GM19238 (cell line): ENCODE measurements around the gene ZBTB16.

Experiments used
- DNase-seq: peaks from one replicate; pipeline ENCODE4 v3.0.0; 2011; ENCODE audit warnings: low spot score; ENCODE audit not compliant: insufficient read length

ZBTB16 gene

DNA sequence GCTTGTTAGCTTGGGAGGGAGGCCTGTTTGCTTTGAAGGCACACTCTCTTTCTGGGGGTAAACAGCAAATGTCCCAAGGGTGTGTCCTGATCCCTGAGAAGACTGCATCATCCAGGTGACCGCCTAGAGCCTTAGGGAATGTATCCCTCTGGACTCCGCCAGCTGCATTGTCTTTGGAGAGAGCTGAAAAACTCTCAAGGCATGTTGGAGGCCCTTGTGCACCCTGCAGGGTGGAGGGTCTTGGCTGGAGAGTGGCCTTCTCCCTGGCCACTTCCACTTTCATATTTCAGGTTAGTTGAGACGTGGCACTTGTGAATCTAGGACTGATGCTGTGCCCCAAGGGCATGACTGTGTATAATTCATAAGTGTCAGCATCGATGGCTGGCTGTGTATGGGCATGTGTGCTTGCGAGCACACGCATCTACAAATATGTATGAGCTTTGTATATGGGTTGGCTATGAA is 70.6 kb downstream of the ZBTB16 start:
- DNase-seq = no peak

DNA sequence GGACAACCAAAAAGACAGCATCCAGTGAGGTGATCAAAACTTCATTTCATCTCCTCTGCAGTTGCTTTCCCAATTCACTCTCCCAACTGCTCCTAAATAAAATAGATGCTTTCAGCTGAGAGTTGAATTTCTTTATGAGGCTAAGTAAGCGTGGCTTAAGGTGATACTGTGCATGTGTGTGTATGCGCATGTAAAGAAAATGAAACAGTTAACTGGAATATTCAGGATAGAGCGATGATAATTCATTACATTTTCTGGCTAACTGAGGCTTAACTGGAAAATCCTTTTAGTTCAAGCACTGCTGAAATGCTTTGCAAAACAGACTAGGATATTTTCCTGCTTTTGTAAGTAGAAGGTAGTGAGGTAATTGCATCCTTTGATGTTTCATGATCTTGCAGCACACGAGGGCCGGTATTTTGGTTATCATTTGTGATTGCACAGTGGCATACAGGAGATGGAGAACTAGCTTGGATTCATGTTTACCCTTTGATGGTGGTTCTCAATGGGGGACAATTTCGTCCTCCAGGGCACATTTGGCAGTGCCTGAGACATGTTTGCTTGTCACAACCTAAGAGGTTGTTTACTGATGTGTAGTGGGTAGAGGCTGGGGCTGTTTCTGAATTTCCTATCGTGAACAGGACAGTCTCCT is 71.2 kb downstream of the ZBTB16 start:
- no peak for DNase-seq

DNA sequence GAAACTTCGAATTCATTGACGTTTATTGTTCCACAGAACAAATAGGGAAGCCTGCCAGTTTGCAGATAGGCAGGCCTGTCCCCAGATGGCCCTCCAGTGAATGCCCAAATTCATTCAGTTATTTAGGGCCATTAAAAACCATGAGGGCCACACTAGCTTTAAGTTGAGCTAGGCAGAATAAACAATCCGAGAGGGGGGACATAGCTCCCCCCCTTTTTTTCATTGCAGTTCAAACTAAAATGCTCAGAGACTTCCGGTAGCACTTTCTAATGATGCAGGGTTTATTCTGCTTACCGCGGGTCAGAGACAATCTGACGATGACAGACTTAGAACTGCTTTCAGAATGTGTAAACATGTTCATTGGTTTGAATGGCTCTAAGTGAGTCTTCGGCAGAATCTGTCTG is 72.0 kb downstream of the ZBTB16 start:
- DNase-seq = no peak

DNA sequence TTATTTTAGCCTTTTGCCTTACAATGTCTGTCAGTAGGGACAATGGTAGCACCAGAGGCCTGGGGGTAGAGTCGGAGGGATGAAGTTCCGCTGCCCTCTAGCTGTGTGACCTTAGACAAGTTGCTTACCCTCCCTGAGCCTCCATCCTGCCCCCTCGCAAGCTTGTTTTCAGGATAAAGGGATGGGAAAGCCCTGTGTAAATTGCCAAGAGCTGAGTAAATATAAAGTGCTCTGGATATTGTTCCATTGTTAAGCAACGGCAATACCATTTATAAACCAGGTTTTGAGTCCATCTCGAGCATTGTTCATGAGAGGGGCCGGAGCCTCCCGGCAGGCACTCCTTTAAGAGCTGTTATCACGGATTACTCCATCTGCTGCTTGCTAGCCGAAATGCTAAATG is 72.9 kb downstream of the ZBTB16 start:
- DNase-seq = no peak

DNA sequence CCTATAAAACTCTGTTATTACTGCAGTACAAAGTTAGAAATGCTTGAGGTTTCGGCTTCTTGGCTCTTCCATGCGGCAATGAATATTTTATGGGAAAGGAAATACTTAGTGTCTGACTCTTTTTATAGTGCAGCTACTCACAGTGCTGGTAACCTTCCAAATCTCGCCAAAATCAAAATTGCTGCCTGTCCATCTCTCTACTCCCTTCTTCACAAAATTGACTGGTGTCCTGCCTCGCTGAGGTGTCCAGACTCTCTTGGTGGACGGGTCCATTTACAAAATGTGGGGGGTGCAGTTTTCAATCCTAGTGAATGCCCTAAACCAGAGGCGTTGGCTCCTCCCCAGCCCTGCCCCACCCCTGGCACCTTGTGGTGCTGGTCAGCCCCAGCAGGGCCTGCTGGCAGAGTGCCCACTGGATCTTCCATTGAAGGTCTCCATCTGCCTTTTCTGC is 73.5 kb downstream of the ZBTB16 start:
- DNase-seq = no peak

DNA sequence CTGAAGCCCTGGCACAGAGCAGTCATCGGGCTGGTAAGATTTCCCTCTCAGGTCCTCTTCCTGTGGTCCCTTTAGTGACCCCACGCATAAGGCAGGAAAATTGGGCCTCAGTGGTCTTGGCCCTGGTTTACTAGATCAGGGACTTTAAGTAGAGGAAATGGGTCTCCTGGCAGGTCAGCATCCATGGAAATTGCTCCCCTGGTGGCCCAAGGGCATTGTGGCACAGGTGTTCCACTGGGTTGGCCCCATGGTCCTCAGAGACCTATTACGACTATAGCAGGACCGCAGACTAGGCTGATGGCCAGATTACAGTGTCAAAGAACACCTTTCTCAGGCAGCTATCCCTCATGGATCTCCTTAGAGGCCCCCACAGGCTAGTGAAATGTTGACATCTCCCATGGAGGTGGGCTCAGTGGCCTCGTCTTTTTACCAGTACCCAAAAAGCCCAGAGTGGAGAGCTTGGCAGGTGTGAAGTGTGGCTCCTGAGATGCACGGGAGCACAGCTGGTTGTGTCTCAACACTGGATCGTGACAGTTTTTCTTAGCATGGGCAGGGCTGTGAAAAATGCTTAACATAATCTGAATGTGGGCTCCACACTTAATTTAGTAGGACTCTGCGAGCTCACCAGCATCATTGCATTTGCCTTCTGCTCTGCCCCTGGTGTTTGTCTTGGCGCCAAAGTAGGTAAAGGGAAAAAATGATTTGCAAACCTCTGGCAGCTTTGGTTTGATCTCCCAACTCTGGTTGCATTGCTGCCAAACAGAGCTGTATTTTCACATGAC is 74.2 kb downstream of the ZBTB16 start:
- no peak for DNase-seq

DNA sequence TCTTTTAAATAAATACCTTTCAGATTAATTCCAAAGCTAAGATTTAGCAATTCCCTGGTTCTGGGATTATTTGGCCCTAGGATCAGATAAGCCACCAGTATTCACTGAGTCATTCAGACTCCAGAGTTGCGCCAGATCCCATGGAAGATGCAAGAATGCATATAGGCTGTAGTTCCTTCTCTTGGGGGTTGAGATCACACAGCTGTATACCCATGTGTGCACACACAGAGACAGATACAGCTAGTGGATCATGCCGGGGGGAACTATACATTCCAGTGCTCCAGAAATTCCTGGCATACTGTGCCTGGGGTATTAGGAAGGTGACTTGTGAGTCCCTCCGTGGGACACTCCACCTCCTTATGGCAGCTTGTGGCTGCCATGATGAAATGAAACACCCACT is 75.4 kb downstream of the ZBTB16 start:
- DNase-seq = no peak

DNA sequence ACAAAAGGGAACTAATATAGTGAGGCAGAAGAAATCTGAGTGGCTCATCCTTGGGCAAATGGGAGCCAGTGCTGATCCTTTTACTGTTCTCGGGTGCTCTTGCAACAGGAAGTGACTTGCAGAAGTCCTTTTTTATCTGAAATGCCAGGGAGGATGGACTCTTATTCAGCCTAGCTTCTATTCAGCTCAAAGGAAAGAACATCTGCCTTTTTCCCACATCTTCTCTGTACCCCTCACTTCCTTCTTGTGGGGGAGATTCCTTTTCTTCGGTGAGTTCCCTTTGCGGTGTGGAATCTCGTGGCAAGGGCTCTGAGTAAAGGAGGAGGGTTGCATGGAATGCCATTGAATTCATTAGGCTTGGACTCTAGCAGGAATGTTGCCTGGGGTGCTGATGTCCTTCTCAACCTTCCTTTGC is 76.2 kb downstream of the ZBTB16 start:
- no peak for DNase-seq

DNA sequence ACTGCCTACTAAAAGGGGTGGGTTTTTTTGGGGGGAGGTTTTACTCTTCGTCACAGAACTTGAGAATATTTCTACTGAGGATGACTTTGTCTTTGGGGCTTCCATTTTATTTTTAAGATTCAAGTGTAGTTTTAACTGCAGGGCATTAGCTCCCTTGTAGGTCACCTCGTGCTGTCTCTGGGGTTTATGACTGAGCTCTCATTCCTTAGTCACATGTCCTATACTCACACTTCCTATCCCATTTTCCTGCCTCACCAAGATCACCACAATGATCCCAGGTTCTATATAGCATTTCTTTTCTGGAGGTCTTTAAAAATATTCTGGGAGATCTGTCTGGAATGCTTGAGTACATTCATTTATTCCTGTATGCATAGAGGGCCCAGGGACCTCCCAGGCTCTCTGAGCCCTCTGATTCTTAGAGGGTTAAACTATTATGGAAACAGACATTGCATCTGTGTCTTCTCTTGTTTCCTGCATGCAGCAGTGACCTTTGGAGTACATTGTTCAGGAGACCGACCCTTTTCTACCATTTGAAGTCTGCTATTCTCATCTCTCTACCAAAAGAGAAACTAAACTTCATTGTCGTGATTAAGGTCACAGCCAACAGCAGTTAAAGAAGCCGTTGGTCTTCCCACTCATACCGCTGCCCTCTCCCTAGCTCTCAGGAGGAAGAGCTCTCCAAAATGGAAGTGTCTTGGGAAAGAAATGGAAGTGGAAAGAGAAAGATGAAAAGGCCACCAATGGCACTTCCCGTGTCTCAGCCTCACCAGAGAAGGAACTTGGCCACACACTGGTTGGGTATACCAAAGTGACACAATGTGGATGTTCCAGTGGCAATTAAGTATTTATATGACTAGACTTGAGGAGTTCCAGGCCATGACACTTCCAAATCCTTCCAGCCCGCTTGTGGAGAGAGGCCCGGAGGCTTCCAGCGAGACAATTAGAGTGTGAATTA is 77.5 kb downstream of the ZBTB16 start:
- DNase-seq = no peak

DNA sequence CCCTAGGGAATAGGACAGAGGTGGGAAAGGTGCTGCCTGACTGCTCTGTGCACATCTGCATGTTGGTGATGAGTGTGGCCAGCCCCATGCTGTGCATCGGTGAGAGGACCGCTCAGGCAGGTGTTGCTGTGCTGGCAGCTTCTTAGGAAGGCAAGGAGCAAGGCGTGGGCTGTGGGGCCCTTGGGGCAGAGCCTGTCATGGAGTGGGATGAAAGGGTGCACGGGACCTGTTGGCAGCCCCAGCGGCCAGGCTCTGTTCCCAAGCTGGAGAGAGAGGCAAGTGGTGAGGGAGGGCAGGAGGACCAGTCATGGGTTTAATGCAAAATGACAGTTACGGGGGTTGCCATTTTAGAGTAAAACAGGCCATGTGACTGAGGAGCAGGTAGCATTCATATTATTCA is 78.3 kb downstream of the ZBTB16 start:
- DNase-seq = no peak

DNA sequence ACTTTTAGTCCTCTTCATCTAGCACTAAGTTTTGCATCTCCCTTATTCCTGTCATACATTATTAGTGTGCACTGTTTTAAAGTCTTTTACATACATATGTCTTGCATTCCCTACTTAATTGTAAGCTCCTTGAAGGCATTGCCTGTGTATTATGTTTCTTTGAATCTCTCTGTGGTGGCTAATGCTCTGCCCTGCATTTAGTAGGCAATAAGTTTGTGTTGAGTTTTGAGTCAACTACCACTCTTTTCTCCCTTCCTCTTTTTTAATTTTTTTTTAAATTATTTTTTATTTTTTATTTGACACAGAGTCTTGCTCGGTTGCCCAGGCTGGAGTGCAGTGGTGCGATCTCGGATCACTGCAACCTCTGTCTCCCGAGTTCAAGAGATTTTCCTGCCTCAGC is 78.9 kb downstream of the ZBTB16 start:
- no peak for DNase-seq

DNA sequence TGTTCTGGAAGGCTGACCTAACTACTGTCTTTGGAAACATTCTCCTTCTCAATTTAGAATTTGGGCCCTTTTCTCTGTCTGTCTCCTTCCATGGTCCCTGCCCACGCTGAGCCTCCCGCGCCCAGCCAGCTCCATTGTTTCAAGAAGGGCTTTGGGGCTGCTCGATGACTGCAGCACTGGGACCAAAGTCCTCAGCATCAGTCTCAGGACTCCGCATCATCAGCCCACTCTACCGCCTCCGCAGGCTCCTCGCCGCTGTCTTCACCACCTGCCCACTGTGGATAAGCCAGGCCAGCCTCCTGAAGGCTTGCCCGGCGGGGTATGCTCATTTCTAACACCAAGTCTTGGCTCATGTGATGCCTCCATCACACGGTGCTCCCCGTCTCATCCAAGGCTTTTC is 81.3 kb downstream of the ZBTB16 start:
- DNase-seq = no peak

DNA sequence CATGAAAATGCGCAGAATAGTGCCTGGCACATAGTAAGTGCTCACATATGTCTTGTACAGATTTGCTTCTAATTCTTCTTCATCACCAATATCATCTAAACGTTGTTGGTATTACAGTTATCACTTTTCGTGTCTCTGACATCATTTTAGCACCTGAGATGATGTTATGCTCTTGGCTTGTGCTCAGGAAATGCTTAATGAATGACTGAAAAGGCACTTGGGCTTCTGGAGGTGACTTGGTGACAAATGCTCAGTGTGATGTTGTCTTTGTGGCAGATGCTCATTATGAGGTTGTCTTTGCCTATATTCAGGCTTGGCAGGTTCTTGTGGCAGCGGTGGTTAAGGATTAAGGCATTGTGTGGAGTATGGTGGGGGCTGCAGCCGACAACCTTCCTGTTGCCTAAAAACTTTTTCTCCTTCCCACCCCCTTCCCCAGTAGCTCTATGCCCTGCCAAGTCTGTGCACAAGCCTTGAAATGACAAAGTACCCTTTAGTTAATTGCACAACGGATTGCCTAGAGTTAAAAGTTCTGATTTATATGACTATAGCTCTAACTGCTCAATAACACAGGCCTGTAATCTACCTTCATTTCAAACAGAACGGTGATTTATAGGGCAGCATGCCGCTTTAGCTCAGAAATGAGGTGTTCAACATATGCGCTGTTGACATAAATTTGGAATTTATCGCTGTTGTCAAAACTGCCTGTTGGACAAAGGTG is 82.5 kb downstream of the ZBTB16 start:
- DNase-seq = no peak

DNA sequence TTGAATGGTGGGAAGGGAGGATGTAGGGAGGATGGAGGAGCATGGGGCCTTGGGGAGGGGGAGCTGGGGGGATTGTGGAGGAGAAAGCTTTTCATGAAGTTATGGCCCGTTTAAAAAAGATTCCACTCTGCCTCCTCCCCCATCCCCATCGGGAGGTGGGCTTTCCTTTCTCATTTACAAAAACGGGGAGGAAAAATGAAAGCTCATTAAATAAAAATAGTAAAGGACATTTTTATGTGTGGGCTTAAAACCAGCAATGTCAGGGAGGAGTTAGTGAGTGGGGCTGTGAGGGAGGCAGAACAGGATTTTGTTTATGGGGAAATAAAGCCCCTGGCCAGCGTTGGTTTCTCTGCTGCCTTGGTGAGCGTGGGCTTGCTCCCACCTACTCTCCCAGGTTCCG is 83.2 kb downstream of the ZBTB16 start:
- DNase-seq = no peak

DNA sequence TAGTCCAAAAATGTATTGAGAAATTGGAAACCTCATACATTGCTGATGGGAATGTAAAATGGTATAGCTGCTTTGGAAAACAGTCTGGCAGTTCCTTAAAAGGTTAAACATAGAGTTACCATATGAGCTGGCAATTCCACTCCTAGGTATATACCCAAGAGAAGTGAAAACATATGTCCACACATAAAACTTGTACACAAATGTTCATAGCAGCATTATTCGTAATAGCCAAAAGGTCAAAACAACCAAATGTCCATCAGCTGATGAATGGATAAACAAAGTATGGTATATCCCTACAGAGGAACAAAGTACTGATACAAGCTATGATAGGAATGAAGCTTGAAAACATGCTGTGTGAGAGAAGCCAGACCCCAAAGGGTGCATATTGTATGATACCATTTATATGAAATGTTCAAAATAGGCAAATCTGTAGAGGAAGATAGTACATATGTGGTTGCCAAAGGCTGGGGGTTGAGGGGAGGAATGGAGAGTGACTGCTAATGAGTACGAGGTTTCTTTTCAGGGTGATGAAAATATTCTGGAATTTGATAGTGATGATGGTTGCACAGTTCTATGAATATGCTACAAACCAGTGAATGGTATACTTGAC is 85.8 kb downstream of the ZBTB16 start:
- no peak for DNase-seq

DNA sequence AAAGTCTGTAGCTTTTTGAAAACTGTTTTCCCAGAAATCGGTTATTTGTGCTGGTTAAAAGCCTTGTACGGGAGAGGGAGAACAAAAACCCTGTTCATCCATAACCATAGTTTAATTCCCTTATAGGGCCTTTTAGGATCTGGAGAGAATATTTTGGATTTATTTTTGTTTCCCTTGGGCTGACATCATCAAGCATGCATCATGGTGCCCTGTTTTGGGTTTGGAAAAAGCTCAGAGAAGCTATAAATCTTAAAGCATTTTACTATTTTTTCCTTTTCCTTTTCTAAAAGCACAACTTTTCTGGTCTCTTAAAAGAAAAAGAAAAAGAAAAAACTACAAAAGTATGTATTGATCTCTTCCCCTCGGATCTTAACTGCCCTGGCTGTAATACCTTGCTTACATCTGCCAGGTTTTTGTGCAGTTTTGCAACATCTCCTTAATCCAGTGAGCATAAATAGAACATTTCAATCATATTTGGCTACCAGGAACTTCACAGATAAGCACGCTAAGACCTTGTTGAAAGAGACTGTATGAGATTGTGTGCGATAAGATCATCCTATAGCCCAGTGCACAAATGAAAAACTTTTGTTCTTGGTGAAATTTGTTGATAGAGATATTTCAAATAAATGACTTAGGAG is 88.0 kb downstream of the ZBTB16 start:
- DNase-seq = no peak

DNA sequence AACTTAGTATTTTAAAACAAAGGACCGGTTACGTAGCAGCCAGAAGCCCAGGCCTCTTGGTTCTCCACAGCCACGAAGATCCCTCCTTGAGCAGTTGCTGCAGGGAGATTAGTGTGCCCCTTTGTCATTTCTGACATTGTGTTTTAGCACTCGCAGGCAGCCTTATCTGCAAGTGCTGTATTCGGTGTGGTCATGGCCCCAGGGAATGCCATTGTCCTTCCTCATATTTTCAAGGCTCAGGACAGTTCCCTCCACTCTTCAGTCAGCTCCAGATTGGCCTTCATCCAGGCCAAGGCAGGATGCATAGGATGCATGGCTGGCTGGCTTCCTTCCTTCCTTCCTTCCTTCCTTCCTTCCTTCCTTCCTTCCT is 88.5 kb downstream of the ZBTB16 start:
- no peak for DNase-seq

DNA sequence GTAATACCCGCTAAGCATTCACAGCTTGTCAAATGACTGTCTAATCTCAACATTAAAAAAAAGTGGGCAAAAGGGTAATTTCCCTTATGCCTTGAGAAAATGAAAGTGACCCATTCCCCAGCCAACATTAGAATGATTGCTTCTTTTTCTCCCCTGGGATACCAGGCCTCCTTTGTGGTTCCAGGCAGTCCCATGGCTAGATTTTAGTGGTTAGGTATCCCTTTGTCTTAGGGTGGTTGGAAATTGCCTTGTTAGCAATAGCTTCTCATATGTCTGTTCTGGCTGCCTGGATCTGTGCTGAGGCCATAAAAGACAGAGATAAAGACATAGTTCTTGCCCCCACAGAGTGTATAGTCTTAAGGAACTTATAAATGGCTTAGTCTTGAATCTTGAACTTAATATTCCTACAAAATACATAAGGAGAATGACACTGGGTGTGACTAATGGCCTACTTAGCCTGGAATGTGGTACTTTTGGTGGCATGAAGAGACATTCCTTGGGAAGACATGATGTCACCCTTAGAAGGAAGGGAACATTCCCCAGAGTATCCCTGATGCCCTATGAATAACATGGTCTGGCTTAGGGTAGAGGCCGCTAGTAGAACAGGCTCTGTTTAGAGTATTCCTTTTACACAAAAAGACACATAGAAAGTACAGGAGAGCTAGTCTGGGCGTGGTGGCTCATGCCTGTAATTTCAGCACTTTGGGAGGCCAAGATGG is 90.3 kb downstream of the ZBTB16 start:
- DNase-seq = no peak

DNA sequence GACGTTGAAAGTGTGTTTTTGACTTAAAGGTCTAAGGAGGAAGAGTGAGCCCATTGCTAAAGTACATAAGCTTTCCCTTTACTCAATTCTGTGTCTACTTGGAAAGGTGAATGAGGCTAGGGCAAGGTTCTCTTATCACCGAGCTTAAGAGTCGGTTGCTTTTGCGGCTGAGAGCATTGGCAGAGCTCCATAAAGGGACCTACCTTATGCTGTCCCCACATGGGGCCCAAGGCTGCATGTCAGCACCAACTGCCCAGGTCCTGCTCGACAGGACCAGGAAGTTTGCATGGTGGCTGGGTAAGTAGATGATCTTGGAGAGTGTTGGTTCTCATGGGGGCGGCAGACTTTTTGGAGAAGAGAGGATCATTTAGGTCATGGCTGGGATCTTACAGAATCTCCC is 91.2 kb downstream of the ZBTB16 start:
- DNase-seq = no peak

DNA sequence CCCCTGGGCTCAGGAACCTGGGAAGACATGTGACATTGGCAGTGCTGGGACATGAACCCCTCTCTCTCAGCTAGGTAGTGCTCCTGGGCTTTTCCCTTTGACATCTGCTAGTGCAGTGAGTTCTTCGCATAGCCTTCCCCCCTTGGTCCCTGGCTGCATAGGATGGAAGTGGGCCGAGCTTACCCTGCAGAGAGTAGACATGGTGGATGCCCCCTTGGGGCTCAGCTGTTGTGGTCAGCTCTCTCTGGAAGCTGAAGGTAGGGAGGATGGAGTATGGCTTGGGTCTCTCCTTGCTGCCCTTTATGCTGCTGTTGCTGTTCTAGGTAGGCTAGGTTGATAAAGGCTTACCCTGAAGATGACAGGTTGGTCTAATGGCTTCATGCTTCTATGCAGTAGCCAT is 92.1 kb downstream of the ZBTB16 start:
- no peak for DNase-seq
